ENCODE data around the gene ANTXR1. TPM values are rescaled to one million over a fixed set of nuclear protein-coding genes. Genes with fewer than 3 reads are reported as not detected.

Gene ANTXR1
- total RNA-seq, 4 donors from 2014 or later, result 52.8 to 116 (median 98.9) TPM

GRCh38 chr2:69298862-69299261 is 285.9 kb downstream of the ANTXR1 start:
- H3K27me3 ChIP-seq, result no peaks in the 10 kb centered on the region
- no peaks in the 10 kb centered on the region for H3K36me3 ChIP-seq
- H3K4me3 ChIP-seq, result no peak overlapping the region
- no peak for ATAC-seq
- no peak for TF ChIP-seq EP300 (IDR thresholded peaks at IDR 0.05)
- no peak for TF ChIP-seq CTCF (IDR thresholded peaks at IDR 0.05)
- TF ChIP-seq POLR2AphosphoS5 (IDR thresholded peaks at IDR 0.05), result no peak
- TF ChIP-seq POLR2A (IDR thresholded peaks at IDR 0.05), result no peak
- H3K27ac ChIP-seq, result no peak overlapping the region
- peaks cover 0 to 2% (median 0%) of the 10 kb centered on the region in 3 donors for H3K9me3 ChIP-seq
- no peaks in the 10 kb centered on the region for H3K4me1 ChIP-seq
- WGBS, 2 donors (ENCODE audit: low coverage in 1 of 2), result 88 to 100% methylated on average over 1 to 2 of the region's 4 CpGs

Small RNAs within 50 kb of the gene (small RNA-seq; reads per million reads assigned to genes)
- gene MIR3126 (0.09 to 1.9 (median 0.62) reads per million in 4 donors), gene RNA5SP96 (0 reads per million in 4 donors), gene RNU6-1216P (0 reads per million in 4 donors)

Other genes starting within 250 kb of the ANTXR1 start
- gene BMP10, start 141.8 kb upstream of the ANTXR1 start, total RNA-seq, result under 1 TPM in 1 of 4 donors, not detected in 3; 0.19 TPM
- not detected for gene GKN2, start 60.3 kb upstream of the ANTXR1 start, total RNA-seq
- 1 to 10 TPM in 1 of 4 donors, under 1 TPM in 1, not detected in 2; 0.62 to 4.7 TPM for gene GKN1, start 38.5 kb upstream of the ANTXR1 start, total RNA-seq

Measured in gastroesophageal sphincter (tissue), 4 donors.